ENCODE measurements around the gene COX7A2.

The COX7A2 gene

DNA sequence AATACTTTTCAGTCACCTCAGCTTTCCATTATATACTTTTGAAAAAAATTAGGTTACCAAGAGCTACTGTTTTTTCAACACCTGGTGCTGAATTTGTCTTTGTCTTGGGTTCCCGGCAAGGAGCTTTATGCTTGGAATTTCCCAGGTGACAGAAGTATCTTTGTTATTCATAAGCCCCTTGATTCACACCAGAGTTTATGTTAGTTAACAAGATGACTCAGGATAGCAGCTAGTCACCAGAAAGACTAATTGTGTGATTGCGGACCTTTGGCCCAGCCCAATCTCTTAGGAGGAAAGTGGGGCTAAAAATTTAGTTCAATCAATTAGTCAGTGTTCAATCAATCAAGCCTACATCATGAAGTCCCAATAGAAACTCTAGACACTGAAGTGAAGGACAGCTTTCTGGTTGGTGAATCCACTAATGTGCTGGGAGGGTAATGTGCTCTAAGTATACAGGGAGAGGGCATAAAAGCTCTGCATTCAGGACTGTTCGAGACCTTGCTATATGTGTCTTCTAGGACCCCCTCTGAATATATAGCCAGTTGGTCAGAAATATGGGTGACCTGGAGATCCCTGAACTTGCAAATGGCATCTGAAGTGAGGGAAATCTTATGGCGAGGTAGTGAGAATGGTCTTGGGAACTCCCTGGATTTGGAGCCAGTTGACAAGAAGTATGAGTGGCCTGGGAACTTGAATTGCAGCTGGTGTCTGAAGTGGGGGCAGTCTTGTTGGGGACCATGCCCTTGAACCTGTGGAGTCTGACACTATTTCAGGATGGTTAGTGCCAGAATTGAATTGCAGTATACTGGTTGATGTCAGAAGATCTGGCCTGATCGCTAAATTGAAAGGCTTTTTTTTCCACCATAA is 24.8 kb upstream of the COX7A2 start:
- DNase-seq (ENCODE audit: low read depth in 2 of 3, low spot score in 1 of 3) = no peak

GRCh38 chr6:75267461-75267860 is 23.9 kb upstream of the COX7A2 start:
- DNase-seq (ENCODE audit: low read depth in 2 of 3, low spot score in 1 of 3) = no peak

GRCh38 chr6:75266716-75267291 is 23.2 kb upstream of the COX7A2 start:
- no peak for DNase-seq (ENCODE audit: low read depth in 2 of 3, low spot score in 1 of 3)

DNA sequence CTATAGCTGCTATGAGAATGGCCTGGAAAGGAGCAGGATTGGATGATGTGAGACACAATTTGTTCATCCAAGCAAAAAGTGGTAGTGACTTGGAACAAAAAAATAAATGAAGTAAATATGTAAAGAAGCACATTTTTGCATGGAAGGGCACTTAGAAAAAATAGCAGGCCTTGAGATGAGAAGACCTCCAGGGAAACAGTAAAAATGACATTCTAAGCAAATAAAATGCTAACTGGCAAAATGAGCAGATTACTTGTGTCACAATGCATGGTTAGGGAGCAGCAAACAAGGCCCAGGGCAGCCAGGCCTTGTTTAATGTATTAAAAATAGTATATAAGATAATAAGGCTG is 19.8 kb upstream of the COX7A2 start:
- no peak for DNase-seq (ENCODE audit: low read depth in 2 of 3, low spot score in 1 of 3)

DNA sequence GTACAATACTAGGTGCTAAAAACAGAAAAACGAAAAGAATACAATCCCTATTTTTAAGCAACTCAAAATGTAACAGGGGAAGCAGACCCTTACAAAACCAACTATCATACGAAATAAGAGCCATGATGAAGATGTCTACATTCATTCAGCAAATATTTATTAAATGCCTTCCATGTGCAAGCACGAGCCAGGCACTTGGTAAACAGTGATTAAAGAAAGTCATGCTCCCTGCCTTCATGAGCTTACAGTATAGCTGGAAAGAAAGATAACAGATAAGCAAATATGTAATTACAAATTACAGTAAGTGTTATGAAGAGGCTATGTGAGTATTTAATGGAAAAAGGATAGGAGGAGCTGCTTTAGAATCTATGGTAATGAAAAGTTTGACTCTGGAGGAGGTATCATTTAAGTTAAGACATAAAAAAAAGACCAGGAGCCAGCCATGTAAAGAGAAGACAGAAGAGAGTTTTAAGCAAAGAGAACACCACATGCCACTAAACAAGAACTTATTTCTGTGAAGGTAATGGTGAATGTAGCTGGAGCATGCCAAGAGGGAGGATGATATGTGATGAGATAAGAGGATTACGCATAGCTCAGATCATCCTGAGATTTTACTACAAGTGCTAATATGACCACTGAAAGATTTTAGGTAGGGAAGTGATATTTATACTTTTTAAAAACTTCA is 19.3 kb upstream of the COX7A2 start:
- no peak for DNase-seq (ENCODE audit: low read depth in 2 of 3, low spot score in 1 of 3)

DNA sequence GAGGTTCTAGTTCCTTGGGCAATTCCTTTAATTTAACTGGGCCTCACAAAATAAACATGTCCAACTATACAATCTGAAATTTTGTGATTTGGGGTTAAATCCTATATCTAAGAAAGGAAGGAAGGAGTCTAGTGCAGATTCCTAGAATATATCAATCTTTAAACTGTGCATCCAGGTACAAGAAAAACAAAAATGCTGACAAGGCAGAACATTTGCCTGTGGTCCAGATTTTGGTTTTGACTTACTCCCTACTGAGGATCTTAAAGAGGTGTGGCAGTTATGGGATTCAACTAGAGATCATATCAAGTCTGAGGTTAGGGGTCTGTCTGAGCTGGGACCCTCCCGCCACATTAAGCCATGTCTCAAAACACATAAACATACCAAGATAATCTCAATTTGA is 17.7 kb upstream of the COX7A2 start:
- no peak for DNase-seq (ENCODE audit: low read depth in 2 of 3, low spot score in 1 of 3)

- no peak for DNase-seq (ENCODE audit: low read depth in 2 of 3, low spot score in 1 of 3)
Measured at GRCh38 chr6:75257343-75258087, 13.9 kb upstream of the COX7A2 start.

- DNase-seq (ENCODE audit: low read depth in 2 of 3, low spot score in 1 of 3) = no peak
Measured at GRCh38 chr6:75250552-75250951, 7.0 kb upstream of the COX7A2 start.

- DNase-seq (ENCODE audit: low read depth in 2 of 3, low spot score in 1 of 3) = no peak
Measured at GRCh38 chr6:75249837-75250236, 6.2 kb upstream of the COX7A2 start.

DNA sequence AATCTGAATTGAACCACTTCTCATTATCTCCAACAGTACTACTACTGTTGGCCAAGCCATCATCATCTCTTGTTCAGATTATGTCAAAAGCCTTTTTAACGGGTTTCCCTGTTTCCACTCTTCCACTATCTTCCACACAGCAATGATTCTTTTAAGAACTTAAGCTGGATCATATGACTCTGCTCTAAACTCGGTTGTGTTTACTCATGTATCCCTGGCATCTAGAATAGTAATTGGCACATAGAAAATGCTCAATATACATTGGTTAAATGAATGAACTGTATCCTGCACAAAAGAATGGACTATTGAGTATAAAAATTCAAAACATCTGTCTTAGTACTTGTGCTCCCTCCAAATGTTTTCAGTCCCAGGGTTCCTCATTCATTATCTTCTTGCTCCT is 2.8 kb upstream of the COX7A2 start:
- DNase-seq (ENCODE audit: low read depth in 2 of 3, low spot score in 1 of 3) = no peak

DNA sequence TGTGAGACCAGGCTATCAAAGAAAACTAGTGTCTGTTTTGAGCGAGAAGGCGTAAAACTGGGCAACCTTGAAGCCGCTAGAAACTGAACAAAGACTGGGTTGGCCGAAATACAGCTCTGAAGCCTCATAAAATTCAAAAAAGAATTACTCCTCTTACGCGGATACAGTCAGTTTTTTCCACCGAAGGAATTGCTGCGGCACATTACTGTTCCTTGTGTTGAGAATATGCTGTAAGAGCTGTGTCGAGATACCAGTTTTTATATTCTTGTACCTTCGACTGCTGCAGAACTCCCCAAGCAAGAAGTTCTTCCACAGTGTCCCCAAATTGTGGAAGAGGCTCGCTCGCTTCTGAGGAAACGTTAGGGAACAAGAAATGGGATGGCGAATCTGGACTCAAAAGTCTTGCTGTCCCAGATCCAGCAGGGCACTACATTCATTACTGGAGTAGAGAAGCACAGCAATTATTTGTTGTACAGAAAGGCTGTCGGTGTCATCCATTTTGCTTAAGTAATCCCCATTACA is 523 bp upstream of the COX7A2 start:
- DNase-seq (ENCODE audit: low read depth in 2 of 3, low spot score in 1 of 3) = no peak

DNA sequence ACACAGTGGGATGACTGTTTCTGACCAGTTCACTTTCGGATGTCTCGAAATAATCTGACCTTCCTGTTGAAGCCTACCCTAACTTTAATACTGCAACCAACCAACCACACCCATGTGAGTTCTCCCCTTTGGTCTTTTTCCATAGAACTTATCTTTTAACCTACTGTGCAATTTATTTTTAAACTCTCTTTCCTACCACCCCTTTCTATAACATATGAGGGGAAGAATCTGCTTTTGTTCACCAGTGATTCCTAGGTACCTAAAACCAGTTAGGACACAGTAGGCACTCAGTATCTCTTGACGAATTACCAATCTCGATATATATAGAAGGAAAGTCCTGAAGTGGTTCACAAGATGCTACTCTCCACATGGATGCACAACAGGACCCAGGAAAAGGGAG is 7.0 kb downstream of the COX7A2 start:
- DNase-seq (ENCODE audit: low read depth in 2 of 3, low spot score in 1 of 3) = no peak

GRCh38 chr6:75235271-75235670 is 8.3 kb downstream of the COX7A2 start:
- no peak for DNase-seq (ENCODE audit: low read depth in 2 of 3, low spot score in 1 of 3)

- no peak for DNase-seq (ENCODE audit: low read depth in 2 of 3, low spot score in 1 of 3)
Measured at GRCh38 chr6:75234126-75234865, 9.3 kb downstream of the COX7A2 start.

GRCh38 chr6:75233092-75233615 is 10.4 kb downstream of the COX7A2 start:
- DNase-seq (ENCODE audit: low read depth in 2 of 3, low spot score in 1 of 3) = no peak

DNA sequence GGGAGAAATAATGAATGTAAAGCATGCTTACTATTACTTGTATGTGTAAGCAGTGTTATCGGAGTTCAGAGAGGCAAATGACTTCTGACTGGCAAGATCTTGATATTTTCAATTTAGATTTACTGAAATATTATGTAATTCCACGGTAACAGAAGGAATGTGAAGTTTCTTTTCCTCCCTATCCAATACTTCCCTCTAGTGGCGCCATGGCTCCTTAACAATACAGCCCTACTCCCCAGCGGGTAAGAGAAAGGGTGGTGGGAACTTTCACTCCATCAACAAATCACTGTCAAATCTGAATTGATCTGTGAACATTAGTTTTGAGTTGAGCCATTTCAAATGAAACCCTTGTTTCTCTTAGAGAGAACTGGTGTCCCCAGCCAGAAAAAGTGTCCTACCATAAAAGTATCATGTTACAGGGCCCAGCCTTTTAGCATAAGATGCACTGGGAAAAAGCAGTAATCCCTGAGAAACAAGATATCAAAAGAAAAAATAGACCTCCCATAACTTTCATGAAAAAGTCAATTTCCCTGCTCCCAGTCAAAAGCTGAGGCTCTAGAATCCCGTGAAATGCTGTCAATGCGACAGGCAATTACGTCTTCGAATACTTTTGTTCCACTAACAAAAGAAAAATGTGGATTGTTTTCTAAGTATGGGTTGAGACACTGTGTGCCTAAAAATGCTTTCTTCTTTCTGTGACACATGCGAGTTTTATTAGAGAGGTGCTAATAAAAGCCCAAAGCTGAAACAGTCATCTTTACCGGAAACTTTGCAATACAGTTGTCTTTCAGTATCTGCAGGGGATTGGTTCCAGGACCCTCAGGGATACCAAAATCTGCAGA is 12.9 kb downstream of the COX7A2 start:
- DNase-seq (ENCODE audit: low read depth in 2 of 3, low spot score in 1 of 3) = no peak

DNA sequence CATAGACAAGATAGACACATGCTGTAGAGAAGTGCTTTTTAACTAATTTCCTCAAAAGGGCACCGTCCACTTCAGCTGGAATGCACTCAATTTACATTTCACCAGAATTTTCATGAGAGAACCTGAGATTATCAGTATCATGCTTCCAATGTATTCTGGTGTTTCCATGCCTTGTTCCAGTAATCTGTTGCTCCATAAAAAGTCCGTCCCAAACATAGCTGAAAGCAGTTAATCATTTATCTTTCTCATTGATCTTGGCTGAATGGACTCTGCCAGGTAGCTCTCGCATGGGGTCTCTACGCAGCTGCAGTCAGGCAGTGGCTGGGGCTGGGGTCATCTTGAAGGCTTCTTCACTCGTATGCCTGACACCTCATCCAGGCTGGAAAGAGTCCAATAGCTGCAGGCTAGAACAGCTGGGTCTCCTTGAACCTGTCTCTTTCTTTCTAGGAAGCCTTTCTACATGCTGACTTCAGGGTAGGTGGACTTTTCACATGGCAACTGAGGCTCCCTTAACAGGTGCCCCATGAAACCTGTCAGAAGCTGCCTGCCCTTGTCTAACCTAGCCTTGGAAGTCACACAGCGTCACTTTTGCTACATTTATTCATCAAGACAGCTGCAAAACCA is 19.2 kb downstream of the COX7A2 start:
- no peak for DNase-seq (ENCODE audit: low read depth in 2 of 3, low spot score in 1 of 3)

DNA sequence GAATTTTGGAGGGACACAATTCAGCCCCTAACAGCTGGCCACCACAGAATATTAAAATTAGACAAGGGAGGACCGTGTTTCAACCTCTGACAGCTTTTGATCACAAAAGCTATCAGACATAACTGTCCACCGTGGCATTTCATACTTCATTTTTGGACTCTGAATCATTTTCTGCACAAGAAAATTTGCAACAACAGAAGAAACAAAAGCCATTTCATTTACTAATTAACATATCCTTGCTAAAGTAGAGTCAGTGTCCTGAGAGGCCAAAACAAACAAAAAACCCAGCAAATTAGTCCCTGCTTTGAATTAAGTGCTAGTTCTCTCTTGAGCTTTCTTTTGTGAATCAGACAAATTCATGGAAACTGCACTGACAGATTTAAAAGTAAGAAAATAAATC is 20.2 kb downstream of the COX7A2 start:
- DNase-seq (ENCODE audit: low read depth in 2 of 3, low spot score in 1 of 3) = no peak

- DNase-seq (ENCODE audit: low read depth in 2 of 3, low spot score in 1 of 3) = no peak
Measured at GRCh38 chr6:75222261-75222660, 21.3 kb downstream of the COX7A2 start.
